BJ (cell line): ENCODE results near the gene IGF2R. TPM values are rescaled to one million over a fixed set of nuclear protein-coding genes. Genes with fewer than 3 reads are reported as not detected.

Experiments used
- CTCF ChIA-PET: fragments of 350-600 bp; formaldehyde crosslinking; extraction: SDS; loops from one replicate; lab custom pipeline; 2021; ENCODE audit warnings: antibody characterized with exemption, inconsistent platforms; lab: Yijun Ruan, JAX
- POLR2A ChIA-PET: fragments of 300-600 bp; sonication (Branson Sonifier 250); formaldehyde crosslinking; extraction: SDS; loops from one replicate; lab custom pipeline; 2021; ENCODE audit warnings: antibody characterized with exemption; lab: Charles Lee
- DNase-seq: peaks from one replicate; pipeline ENCODE4 v3.0.0-alpha.2; 2011; ENCODE audit warnings: low read depth
- H3K27me3 ChIP-seq: 2 replicates; pipeline ENCODE4 v1.6.0; 2011; ENCODE audit warnings: low read length; ENCODE audit not compliant: control insufficient read depth, insufficient read depth
- H3K36me3 ChIP-seq: 2 replicates; pipeline ENCODE4 v1.5.1; 2011; ENCODE audit warnings: low read length; ENCODE audit not compliant: control insufficient read depth, insufficient read depth
- H3K4me3 ChIP-seq: 2 replicates; pipeline ENCODE4 v1.5.1; 2011; ENCODE audit warnings: low read depth, mild to moderate bottlenecking, control low read depth, low read length
- CTCF ChIP-seq: IDR thresholded peaks from 2 replicates; pipeline ENCODE4 v1.5.1; 2011; ENCODE audit warnings: low read depth, mild to moderate bottlenecking, control low read depth, inconsistent platforms, low read length, moderate library complexity; ENCODE audit not compliant: insufficient read depth
- polyA plus RNA-seq: library from polyadenylated mRNA; depleted of rRNA; stranded (reverse); fragments of >200 nt; gene quantifications from 2 replicates; pipeline ENCODE4 v1.2.3, GENCODE V29; 2011

IGF2R gene
- polyA plus RNA-seq, 1 experiment, result 39.4 TPM

DNA sequence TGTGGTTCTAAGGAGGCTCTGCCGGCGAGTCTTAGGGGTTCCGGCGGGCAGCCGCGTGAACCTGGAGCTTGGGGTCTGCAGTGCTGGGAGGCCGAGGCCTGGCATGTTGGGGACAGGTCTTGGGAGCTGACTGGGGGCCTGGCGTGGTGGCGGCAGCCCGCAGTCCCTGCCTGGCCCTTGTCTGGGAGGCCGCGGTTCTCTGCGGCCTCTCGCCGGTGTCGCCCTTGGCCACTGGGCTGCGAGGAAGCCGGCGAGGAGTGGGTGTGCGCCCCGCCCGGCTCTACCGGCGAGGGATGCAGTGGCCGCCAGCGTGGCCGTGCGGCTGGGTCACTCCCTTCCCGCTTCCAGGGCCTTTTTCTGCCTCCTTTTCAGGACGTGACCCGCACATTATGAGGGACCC is 36.3 kb downstream of the IGF2R start:
- Histone ChIP-seq H3K36me3 (no peaks in the 10 kb centered on the region; the same call in 1 of the 2 replicates), H3K27me3 (no peaks in the 10 kb centered on the region), H3K4me3 (no peak overlapping the region)
- TF ChIP-seq CTCF, result no peak
- POLR2A ChIA-PET, result no interaction called here
- CTCF ChIA-PET, result interaction anchor here (1.0 kb wide), 1 partner anchor 83 kb away, joined by 3 read pairs; no protein-coding TSS in a partner anchor
- DNase-seq, result no peak

GRCh38 chr6:160005861-160006540 is 37.1 kb downstream of the IGF2R start:
- CTCF ChIA-PET, result interaction anchor here (0.7 kb wide), 1 partner anchor 18 kb away, joined by 3 read pairs; no protein-coding TSS in a partner anchor

DNA sequence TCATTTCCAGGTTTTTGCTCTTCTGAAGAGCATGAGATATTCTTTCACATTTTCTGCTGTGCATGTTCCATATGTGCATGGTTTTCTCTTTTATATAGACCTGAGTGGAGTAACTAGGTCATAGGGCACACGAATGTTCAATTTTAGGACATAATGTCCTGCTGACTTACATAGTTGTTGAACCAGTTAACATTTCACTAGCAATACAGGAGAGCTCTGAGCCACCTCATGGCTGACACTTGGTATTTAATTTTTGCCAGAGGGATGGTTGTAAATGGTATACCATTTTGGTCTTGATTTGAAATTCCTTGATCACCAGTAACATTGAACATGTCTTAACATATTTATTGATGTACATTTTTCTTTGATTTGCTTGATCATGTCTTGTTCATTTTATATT is 38.3 kb downstream of the IGF2R start:
- ChIA-PET CTCF (no interaction called here), POLR2A (no interaction called here)
- H3K36me3 ChIP-seq, result no peaks in the 10 kb centered on the region; the same call in 1 of the 2 replicates
- no peaks in the 10 kb centered on the region for H3K27me3 ChIP-seq
- no peak overlapping the region for H3K4me3 ChIP-seq
- no peak for DNase-seq
- no peak for TF ChIP-seq CTCF

More at GRCh38 chr6:160005861-160006540, 37.1 kb downstream of the IGF2R start:
- H3K4me3 ChIP-seq, result peak overlapping the region; percentile 13
- H3K27me3 ChIP-seq, result no peaks in the 10 kb centered on the region
- no peak for DNase-seq
- H3K36me3 ChIP-seq, result no peaks in the 10 kb centered on the region; the same call in 1 of the 2 replicates
- no peak for TF ChIP-seq CTCF
- POLR2A ChIA-PET, result no interaction called here

- no peak for TF ChIP-seq CTCF
- CTCF ChIA-PET, result no interaction called here
- POLR2A ChIA-PET, result no interaction called here
- Histone ChIP-seq H3K4me3 (no peak overlapping the region), H3K27me3 (no peaks in the 10 kb centered on the region), H3K36me3 (no peaks in the 10 kb centered on the region; the same call in 1 of the 2 replicates)
- no peak for DNase-seq
Measured at GRCh38 chr6:160007611-160008010, 38.7 kb downstream of the IGF2R start.

GRCh38 chr6:160010067-160010466 is 41.2 kb downstream of the IGF2R start:
- H3K4me3 ChIP-seq, result no peak overlapping the region
- no peaks in the 10 kb centered on the region for H3K27me3 ChIP-seq
- CTCF ChIA-PET, result no interaction called here
- H3K36me3 ChIP-seq, result 0 out of 2 replicates have a peak, but pooled peaks cover 3% of the 10 kb centered on the region
- POLR2A ChIA-PET, result no interaction called here
- no peak for TF ChIP-seq CTCF
- DNase-seq, result peak; percentile 86
